NCI-H69 (cell line): Measurements from ENCODE around the gene FGD2.
A peak's percentile ranks its signal among the peaks of the same experiment; 100 is the strongest.

Experiments used
- DNase-seq: peaks from one replicate; lab custom pipeline; 2025; lab: John Stamatoyannopoulos, UW

FGD2 gene

DNA sequence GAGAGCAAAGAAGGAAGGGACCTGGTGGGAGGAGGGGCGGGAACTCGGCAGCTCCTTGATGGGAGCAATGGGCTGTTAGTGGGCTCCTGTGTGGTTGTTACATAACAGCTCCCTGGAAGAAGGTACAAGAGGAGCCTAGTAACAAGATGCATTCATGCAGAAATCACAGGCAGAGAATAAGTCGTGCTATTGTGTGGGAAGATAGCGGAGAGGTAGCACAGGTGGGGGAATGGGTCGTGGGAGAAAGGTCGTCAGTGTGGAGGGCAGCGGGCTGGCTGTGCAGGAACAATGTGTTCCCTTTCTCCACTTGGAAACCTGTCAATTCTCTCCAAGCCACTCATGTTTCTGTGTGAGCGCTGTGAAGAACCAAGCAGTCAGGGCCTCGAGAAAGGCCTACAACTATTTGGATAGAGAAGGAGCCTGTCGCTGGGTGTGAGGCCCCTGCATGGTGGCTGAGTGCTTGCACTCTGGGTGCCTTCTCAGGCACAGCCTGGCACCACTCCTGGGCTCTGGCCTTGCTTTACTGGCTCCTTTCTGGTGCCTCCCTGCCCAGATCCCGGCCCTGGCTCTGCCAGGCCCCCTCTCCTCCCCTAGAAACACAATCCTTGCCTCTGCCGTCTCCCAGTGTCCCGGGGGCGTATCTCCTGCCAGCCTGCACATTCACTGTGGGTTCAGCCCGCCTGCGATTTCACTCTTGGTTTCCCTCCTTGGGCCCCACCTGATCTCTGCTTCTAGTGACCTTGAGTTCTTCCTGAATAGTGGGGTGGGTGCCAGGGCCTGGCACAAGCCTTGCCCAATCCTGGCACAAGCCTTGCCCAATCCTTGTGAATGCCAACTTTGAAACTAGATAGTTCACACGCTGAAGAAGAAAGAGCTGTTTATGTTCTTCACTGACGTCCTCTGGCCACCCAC is 7.4 kb upstream of the FGD2 start:
- DNase-seq = no peak

DNA sequence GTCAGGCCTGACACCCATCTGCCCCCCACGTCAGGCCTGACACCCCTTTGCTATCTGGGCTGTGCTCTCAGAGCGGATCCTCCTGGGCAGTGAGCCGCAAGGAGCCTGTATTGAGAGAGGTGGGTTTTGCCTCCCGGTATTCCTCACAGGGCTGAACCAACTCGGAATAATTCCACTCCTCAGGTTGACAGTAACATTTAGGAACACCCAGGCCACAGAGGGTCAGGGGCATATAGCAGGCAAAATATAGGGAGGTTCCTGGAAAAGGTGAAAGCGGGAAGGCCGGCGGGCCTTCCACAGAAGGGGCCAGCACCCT is 6.8 kb upstream of the FGD2 start:
- no peak for DNase-seq

DNA sequence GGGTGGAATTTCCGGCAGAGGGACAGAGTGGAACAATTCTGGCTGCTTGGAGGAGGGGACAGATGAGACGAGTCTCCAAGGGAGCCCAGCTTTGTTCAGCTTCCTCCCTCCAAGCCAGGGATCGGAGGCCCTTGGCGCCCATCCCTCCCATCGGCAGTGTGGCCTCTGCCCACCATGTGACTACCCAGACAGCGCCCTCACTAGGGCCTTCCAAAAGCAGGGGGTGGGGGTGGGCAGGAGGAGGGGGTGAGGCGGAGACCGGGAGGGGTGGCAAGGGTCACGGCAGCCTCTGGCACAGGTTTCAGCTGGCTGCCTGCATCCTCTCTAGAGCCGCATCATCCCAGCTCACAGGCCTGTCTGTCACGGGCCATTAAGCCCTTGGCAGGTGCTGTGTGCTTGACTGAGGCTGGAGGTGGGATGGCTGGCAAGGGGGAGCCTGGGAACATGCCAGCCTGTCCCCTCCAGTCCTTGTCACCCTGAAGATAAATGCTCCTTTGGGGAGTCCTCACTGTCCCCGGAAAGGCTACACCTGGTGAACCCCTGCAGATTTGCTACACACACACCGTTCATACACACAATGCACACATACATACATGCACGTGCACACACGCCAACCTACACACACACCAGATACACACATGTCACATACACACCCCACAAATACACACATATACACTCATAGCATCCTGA is 6.2 kb upstream of the FGD2 start:
- peak; percentile 88 for DNase-seq

DNA sequence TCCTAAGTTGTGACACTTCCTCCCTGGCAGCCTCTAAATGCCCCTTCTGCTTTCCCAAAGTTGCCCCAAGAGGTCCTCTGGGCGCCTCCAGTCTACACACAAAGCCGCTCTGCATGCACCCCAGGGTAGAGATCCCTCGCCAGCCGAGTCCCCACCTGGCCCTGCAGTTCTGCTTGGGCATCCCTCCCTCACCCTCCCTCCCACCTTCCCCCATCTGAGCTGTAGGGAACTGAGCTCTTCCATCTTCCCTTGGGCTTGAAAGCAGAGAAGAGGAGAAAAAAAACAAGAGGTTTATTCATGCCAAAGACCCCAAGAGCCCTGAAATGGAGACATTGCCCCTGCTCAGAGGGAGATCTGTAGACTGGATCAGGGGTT is 5.7 kb upstream of the FGD2 start:
- peak; percentile 58 for DNase-seq

DNA sequence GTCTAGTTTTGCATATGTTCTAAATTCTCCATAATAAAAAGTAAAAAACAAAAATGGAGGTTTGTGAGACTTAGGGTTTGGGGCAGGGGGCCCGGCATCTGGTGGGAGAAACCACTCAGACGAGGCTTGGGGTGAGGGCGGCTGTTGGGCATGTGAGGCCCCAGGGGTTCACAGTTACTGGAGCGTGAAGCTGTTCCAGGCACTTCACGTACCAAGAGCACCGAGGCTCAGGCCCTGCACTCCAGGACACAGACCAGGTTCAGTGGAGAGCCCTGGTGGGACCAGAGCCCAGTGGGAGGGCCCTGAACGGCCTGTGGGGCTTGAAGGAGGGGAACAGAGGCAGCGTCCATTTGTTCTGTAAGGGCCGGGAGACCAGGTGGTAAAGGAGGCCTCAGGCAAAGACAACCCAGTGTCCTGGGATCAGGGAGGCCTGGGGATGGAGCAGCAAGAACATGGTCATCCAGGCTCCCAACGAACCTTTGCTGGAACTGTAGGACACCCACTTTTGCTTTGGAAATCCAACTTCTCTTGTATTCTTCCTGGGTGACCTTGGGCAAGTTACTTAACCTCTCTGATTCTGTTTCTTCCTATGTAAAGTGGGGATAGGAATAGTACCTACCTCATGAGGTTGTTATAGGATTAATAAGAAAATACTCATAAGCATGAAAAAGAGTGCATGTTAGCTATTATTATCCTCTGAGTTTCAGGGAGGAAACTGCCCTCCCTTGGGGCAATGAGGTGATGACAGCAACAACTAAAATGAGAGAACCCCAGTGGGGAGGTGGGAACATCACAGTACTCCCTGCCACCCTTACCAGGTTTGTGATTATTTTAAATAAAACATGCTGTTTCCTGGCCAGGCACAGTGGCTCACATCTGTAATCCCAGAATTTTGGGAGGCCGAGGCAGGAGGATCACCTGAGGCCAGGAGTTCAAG is 1.1 kb upstream of the FGD2 start:
- no peak for DNase-seq

DNA sequence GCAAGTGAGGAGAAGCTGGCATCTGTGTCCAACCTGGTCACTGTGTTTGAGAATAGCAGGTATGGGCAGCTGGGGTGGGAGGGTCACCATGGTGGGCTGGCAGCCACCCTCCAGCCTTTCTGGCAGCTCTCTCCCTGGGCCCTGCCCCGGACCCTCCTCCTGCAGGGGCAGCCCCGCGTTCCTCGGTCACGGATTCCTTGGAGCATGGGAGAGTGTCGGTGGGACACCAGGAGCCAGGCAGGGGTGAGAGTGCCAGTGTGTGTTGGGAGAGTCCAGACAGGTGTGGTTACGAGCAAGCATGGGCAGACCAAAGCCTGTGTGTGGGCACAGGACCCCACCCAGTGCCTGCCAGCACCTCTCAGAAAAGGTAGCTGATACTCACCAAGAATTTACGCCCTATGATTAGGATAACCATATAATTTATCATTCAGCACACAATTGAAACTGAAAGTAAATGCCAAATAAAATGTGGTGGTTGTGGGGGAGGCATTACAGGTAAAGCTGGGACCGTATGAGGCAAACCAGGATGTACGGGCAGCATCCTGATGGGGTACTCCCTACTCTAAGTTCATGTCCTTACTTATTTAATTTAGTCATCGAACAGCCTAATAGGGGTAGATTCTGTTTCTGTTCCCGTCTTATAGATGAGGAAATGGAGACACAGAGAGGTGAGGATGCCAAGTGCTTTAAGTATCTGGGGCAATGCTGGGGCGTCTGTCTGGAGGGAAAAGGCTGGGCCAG is 542 bp downstream of the FGD2 start:
- peak; percentile 45 for DNase-seq

DNA sequence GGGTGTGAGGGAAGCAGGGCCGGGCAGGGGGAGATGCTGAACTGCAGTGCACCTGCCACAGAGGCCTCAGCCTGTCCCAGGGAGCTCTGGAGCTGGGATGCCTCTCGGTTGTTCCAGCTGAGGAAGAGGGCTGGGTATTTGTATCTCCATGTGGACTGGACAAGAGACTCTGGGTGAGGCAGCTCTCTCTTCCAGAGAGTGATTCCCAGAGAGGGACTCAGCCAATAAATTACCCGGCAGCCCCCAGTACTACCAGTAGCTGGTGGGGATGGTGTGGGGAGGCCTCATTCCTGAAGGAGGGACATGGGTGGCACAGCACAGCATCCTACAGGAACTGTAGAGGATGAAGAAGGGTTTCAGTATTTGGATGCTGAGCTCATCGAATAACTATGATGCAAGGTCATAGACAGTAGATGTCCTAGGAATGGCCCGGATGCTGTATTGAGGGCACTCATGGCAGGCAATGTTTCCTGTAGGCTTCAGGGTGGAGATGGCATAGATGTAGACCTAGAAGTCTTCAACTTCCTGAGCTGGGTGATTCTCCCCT is 1.4 kb downstream of the FGD2 start:
- no peak for DNase-seq

DNA sequence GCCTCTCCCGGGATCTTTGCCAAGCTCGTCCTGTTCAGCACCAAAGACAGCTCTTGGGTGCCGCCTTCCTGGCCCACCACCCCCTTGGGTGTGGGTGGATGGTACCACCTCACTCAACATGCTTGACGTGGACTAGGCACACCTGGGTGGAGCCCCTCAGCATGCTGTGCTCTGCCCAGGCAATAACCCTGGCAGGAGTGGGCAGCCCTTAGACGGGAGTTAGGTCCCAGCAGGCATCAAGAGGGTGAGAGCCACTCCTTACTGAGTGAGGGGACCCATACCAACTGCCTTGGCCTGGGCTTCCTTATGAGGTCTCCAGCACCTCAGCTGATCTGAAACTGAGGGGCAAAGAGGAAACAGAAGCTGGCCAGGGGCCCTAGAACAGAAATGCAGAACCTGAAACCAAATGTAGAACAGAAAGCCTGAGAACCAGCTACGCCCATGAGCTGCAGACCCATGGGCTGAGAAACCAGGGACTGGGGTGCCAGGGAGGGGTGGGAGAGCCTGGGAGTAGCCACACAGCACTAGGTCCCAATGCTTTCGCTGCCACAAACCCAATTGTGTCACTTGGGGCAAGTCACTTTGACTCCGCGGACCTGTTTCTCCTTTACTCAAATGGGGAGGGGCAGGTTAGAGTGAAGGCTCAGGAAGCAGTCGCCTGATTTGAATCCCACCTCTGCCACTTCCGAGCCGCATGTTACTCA is 2.0 kb downstream of the FGD2 start:
- no peak for DNase-seq

DNA sequence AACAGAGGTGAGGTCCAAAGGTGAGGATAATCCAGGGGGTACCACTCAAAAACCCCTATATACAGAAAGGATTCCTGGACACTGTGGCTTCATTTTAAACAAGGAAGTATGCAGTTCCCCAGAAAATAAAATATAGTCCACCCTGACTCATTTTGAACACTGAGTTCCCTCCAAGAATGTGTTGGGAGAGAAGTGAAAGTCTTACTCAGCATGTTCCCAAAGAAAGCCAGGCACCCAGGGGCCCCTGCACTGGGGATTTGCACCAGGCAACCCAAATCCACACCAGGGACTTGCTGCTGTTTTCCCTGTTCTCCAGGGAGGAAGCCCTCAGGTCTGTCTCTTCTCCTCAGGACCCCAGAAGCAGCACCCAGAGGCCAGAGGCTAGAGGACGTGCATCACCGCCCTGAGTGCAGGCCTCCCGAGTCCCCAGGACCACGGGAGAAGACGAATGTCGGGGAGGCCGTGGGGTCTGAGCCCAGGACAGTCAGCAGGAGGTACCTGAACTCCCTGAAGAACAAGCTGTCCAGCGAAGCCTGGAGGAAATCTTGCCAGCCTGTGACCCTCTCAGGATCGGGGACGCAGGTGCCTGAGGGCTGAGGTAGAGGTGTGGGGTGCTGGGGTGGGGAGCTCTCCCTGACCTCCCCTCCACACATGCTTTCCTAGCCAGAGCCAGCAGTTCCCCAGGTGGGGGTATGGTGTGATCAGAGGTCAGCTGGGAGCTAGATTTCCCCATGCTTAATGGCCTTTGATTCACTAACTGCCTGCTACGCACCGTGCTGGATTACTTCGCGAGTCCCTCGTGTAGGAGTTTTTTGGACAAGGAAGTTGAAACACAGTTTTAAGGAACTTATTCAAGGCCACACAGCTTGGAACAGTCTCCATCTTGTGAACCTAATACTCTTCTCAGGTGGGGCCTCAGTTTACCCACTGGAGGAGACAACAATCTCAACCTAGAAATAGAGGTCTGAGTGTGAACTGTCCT is 3.3 kb downstream of the FGD2 start:
- no peak for DNase-seq

DNA sequence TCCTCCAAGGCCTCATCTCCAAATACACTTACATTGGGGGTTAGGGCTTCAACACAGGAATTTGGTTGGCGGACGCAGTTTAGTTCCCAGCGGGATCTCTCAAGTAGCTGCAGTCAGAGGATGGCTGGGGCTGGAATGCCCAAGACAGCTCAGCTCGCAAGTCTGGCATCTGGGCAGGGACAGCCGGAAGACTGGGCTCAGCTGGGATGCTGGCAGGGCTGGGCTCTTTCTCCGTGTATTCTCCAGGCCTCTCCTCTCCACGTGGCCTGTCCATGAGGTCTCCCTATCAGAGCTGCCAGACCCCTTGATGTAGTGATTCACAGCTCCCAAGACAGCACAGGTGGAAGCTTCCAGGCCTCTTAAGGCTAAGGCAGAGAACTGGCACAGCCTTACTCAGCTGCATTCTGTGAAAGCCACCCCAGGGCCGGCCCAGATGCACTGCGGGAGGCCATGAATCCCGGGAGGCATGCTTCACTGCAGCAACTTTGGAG is 5.0 kb downstream of the FGD2 start:
- DNase-seq = no peak

DNA sequence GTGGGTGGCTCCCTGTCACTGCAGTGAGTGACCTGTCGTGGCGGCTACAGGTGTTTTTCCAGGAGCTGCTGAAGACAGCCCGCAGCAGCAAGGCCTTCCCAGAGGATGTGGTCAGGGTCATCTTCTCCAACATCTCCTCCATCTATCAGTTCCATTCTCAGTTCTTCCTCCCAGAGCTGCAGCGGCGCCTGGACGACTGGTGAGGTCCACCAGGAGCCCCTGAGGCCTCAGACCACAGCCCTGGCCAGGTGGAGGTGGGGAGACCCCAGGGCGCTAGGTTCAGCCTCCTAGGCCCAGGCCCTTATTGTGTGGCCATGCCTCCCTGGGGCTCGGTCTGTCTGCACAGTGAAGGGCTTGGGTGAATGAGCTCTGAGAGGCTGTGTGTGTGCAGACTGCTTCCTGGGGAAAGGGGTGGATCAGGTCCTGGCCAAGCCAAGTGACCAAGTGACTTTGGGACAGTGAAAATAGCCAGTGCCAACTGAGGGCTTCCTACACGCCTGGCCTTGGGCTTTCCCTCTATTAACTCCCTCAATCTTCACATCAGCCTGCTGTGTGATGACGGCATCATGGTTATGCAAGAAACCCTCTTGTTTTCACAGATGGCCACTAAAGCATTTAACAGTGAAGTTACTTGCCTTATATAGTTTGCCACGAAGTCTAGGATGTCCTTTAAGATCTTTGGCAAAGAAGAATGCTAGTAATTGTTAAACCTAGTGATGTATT is 6.4 kb downstream of the FGD2 start:
- DNase-seq = no peak

DNA sequence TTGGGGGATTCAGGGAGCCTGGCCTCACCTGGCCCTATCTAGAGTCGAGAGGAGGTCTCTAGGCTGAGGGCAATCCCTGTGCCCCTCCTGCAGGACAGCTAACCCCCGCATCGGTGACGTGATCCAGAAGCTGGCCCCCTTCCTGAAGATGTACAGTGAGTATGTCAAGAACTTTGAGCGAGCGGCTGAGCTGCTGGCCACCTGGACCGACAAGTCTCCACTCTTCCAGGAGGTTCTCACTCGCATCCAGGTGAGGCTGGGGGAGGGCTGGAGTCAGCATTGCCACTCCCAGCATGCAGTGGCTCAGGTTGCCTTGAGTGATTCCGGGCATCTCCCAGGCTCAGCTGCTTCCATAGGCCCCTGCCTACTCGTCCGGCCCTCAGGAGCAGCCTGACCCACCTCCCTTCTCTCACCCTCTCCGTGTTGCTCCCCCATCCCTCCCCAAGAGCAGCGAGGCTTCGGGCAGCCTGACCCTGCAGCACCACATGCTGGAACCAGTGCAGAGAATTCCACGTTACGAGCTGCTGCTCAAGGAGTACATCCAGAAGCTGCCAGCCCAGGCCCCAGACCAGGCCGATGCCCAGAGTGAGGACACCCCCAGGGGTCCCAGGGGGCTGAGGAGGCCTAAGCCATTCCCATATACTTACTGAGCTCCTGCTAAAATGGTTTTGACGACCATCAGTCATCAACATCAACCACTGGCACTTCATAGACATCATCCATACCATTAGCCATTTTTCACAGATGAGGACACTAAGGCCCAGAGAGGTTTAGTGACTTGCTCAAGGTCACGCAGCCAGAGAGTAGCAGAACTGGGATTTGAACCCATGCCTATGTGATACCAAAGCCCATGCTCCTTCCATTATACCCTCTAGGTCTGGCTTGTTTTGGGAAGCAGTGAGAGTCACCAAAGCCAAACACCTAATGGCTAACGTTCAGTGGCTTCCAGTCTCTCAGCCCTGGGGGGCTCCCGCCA is 8.3 kb downstream of the FGD2 start:
- DNase-seq = no peak

DNA sequence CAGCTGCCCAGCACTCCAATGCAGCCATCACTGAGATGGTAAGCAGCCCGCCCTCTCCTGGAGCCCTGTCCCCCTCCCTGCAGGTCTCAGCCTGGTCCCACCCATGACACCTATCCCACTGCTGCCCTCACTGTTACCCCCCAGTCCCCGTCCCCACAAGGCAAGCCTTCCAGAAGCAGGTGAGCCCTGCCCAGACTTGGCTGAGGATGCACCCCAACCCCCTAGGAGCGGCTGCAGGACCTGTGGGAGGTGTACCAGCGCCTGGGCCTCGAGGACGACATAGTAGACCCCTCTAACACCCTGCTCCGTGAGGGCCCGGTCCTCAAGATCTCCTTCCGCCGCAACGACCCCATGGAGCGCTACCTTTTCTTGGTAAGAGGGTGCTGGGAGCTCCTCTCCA is 9.2 kb downstream of the FGD2 start:
- no peak for DNase-seq

DNA sequence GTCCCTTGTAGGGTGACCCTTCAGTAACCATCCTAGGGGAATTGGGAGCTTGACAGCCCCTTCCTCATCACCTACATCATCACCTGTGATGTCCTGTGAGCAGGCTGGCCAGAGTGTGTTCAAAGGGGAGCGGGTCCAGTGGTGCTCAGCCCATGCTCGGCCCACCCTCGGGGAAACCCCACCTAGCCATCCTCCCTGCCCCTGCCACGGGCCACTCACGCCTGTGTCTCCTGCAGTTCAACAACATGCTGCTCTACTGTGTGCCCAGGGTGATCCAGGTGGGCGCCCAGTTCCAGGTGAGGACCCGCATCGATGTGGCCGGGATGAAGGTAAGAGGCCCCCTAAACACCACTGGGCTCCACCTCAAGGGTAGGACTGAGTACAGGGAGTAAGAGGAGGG is 10.1 kb downstream of the FGD2 start:
- no peak for DNase-seq

DNA sequence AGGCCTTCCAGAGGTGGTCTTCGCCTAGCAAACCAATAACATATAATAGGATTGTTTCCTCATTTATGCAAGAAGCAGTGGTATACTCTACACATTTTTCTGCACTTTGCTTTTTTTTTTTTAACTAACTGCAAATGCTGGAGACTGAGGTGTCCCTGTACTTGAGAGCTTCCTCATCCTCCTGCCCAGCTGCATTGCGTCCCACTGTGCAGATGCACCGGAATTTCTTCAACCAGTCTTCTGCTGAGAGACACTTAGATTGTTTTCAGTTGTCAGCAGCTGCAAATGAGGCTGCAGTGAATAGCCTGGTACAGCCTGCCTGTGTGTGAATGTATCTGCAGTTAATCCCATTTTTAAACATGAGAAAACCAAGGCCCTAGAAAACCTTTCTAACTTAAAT is 11.5 kb downstream of the FGD2 start:
- DNase-seq = no peak

DNA sequence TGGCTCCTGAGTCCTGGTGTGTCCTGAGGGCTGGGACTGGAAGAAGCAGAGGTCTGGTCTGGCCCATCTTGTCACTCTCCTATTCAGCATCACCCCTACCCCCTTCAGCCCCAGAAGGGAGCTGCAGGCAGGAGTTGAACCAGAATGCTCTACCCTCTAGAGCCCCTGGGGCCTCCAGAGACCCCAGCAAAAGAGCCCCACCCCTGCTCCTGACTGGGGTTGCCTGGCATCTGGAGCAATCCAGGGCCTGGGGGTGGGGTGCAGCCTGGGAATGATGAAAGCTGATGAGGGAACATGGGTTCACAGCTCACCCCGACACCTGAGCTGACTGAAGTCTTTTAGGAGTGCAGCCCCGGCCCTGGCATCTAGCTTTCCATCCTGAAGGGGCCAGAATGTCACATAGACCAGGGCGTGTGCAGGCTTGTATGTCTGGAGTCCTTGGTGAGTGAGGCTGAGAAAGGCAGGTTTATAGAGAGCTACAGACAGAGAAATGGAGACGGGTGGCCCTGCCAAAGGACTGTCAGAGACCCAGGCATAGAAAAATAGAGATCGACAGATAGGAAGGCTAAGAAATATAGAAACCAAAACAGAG is 12.2 kb downstream of the FGD2 start:
- peak; percentile 66 for DNase-seq
